Upper lobe of left lung (tissue), 6 donors: ENCODE results near the gene LRRC75B. TPM values are rescaled to one million over a fixed set of nuclear protein-coding genes. Genes with fewer than 3 reads are reported as not detected.

ENCODE experiments used
- ATAC-seq, 2 donors: fragments of 200-7000 bp; cut with Tn5 transposase; one replicate each; pipeline ENCODE4 v1.9.1; 2022; ENCODE audit warnings: mild to moderate bottlenecking in 2 of 2, moderate library complexity in 2 of 2; ENCODE audit not compliant: low FRiP score in 2 of 2
- DNase-seq, 2 donors: peaks; one replicate each; pipeline ENCODE4 v3.0.0-alpha.2; 2019 to 2020
- H3K27ac ChIP-seq, 4 donors: fragments of 200-600 bp; sonication (generic); one replicate each; pipeline ENCODE4 v1.5.1; 2016 to 2019
- H3K27me3 ChIP-seq, 4 donors: fragments of 200-600 bp; sonication (generic); one replicate each; pipeline ENCODE4 v1.5.1; 2017 to 2019
- H3K36me3 ChIP-seq, 4 donors: fragments of 200-600 bp; sonication (generic); one replicate each; pipeline ENCODE4 v1.5.1; 2016 to 2019
- H3K4me1 ChIP-seq, 4 donors: fragments of 200-600 bp; sonication (generic); one replicate each; pipeline ENCODE4 v1.5.1; 2018 to 2019
- H3K4me3 ChIP-seq, 4 donors: fragments of 200-600 bp; sonication (generic); one replicate each; pipeline ENCODE4 v1.5.1; 2017 to 2019; ENCODE audit warnings: mild to moderate bottlenecking in 2 of 4, moderate library complexity in 1 of 4
- H3K9me3 ChIP-seq, 4 donors: fragments of 200-600 bp; sonication (generic); one replicate each; pipeline ENCODE4 v1.5.1; 2018 to 2019
- EP300 ChIP-seq, 4 donors: sonication (generic); formaldehyde crosslinking; IDR thresholded peaks; one replicate each; pipeline ENCODE4 v1.5.1; 2017; ENCODE audit warnings: antibody characterized with exemption in 4 of 4, control low read depth in 2 of 4
- POLR2A ChIP-seq, 4 donors: fragments of 450-650 bp; IDR thresholded peaks; one replicate each; pipeline ENCODE4 v1.5.1; 2016 to 2017; ENCODE audit warnings: antibody characterized with exemption in 4 of 4, mild to moderate bottlenecking in 2 of 4
- POLR2AphosphoS5 ChIP-seq, 2 donors: sonication (generic); formaldehyde crosslinking; IDR thresholded peaks; one replicate each; pipeline ENCODE4 v1.5.1; 2017; ENCODE audit warnings: antibody characterized with exemption in 2 of 2
- WGBS, 2 donors: methylation state at CpG; one replicate each; pipeline ENCODE4 v1.1.5; 2017 to 2018; 5-methylcytosine and 5-hydroxymethylcytosine counted together
- total RNA-seq, 6 donors: library from RNA; depleted of rRNA in 4 of 6; stranded (reverse); fragments of >200 nt in 4 of 6; gene quantifications; one replicate each; pipeline versions ENCODE4 v1.1.0 to v1.2.1, GENCODE V29; 2016 to 2021
- TF ChIP-seq, protein P1 (sequence below), 6 experiments: fragments of 450-650 bp in 4 of 6; fragments of 200-600 bp in 2 of 6; sonication (generic) in 2 of 6; IDR thresholded peaks; one replicate each; pipeline ENCODE4 v1.5.1; 2016 to 2019; ENCODE audit warnings: antibody characterized with exemption in 6 of 6
- donor health status: DM: no; HTN: no; CAD: no; lungs with moderate emphysema.
- donor health status: DM: no; HTN: yes; CAD: no; lungs with severe emphysema.

Gene LRRC75B
- total RNA-seq, 6 donors from 2014 or later = 9.7 to 50.3 (median 13.2) TPM

DNA sequence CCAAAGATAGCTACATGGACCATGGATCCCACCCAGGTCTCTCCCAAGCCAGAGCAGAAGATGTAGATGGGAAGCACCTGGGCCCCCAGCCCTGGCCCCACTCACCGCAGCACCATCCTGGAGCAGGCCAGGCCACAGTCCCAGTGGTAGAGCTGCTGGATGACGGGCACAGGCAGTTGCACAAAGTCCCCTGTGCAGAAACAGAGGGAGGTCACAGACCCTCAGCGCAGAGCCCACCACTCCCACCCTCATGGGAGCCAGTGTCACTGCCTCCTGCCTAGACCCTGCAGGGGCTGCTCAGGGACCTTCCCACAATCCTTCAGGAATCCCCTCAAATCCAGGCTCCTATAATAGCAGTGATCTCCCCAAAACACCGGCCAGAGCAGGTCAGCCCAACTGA lies 44.1 kb downstream of the LRRC75B start:
- 94% methylated on average over 4 of the region's 4 CpGs; no CpG with 5 or more reads in 1 of the 2 donors for WGBS, 2 donors
- TF ChIP-seq POLR2AphosphoS5 (IDR thresholded peaks at IDR 0.05) (no peak), POLR2A (IDR thresholded peaks at IDR 0.05) (no peak), EP300 (IDR thresholded peaks at IDR 0.05) (no peak)
- TF ChIP-seq, protein P1, sequence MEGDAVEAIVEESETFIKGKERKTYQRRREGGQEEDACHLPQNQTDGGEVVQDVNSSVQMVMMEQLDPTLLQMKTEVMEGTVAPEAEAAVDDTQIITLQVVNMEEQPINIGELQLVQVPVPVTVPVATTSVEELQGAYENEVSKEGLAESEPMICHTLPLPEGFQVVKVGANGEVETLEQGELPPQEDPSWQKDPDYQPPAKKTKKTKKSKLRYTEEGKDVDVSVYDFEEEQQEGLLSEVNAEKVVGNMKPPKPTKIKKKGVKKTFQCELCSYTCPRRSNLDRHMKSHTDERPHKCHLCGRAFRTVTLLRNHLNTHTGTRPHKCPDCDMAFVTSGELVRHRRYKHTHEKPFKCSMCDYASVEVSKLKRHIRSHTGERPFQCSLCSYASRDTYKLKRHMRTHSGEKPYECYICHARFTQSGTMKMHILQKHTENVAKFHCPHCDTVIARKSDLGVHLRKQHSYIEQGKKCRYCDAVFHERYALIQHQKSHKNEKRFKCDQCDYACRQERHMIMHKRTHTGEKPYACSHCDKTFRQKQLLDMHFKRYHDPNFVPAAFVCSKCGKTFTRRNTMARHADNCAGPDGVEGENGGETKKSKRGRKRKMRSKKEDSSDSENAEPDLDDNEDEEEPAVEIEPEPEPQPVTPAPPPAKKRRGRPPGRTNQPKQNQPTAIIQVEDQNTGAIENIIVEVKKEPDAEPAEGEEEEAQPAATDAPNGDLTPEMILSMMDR (IDR thresholded peaks at IDR 0.05) = no peak
- no peaks in the 10 kb centered on the region for H3K9me3 ChIP-seq
- DNase-seq = peak in 1 of 2 donors; percentile 37
- H3K36me3 ChIP-seq = peaks cover 15 to 56% (median 38%) of the 10 kb centered on the region in 4 donors
- no peak overlapping the region for H3K4me3 ChIP-seq
- no peaks in the 10 kb centered on the region for H3K27me3 ChIP-seq
- no peak for ATAC-seq
- H3K4me1 ChIP-seq = peaks cover 17 to 62% (median 35%) of the 10 kb centered on the region in 4 donors
- H3K27ac ChIP-seq = no peak overlapping the region

DNA sequence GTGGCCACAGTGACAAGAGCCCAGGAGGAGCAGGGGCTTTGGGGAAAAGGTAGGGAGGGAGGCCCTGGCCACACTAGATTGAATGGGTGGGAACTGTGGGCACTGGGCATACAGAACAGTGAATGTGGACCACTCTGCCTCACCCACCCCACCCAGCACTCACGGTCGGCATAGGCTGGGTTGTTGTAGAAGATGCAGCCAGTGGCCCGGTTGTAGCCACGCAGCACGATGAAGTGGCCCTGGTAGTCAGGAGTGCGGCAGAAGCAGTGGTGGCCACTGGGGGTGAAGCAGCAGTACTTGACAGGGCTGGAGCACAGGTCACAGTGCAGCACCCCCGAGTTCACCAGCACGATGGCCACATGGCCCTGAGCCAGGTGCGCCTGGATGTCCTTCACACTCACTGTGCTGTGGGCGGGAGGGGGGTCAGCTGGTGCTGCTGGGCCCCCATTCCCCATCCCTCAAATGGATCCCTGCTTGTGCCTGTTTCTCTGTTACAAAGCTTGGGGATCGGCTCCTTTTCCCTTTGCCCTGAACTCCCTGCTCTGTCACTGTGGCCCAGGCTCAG lies 49.1 kb downstream of the LRRC75B start:
- Histone ChIP-seq H3K27ac (peak overlapping the region in 2 of 4 donors; percentile 46 to 68), H3K36me3 (peaks cover 41 to 91% (median 78%) of the 10 kb centered on the region in 4 donors), H3K4me3 (no peak overlapping the region), H3K4me1 (peaks cover 8 to 47% (median 24%) of the 10 kb centered on the region in 4 donors), H3K9me3 (no peaks in the 10 kb centered on the region), H3K27me3 (no peaks in the 10 kb centered on the region)
- ATAC-seq (peak in 1 of 2 donors; percentile 8), DNase-seq (peak in 1 of 2 donors; percentile 57)
- 90% methylated on average over 11 of the region's 11 CpGs; no CpG with 5 or more reads in 1 of the 2 donors for WGBS, 2 donors
- TF ChIP-seq POLR2AphosphoS5 (IDR thresholded peaks at IDR 0.05) (no peak), POLR2A (IDR thresholded peaks at IDR 0.05) (no peak), EP300 (IDR thresholded peaks at IDR 0.05) (no peak)
- TF ChIP-seq, protein P1 (IDR thresholded peaks at IDR 0.05) = no peak

DNA sequence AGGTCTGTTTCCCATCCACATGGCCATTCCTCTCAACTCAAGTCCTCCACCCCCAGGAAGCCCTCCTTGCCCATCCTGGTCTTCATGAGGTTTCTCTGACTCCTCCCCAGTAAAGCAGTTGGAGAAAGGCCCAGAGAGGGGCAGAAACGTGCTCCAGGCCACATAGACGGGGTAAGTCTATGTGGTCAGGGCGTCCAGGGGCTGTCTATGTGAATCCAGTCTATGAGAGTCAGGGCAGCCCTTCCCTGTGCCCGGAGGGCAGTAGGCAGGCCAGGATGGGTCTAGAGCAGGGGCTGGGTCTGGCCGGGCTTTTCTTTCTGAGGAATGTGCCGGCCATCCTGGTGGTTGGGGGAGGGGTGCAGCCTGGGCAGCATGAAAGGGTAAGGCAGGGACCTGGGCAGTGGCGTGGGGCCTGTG lies 49.7 kb downstream of the LRRC75B start:
- H3K4me3 ChIP-seq = no peak overlapping the region
- TF ChIP-seq POLR2AphosphoS5 (IDR thresholded peaks at IDR 0.05) = no peak
- TF ChIP-seq, protein P1 (IDR thresholded peaks at IDR 0.05) = no peak
- 71 to 94% methylated on average over 3 to 7 of the region's 7 CpGs for WGBS, 2 donors
- peak overlapping the region in 3 of 4 donors; percentile 44 to 68 (median 46) for H3K27ac ChIP-seq
- H3K36me3 ChIP-seq = peaks cover 41 to 96% (median 76%) of the 10 kb centered on the region in 4 donors
- DNase-seq = no peak
- no peaks in the 10 kb centered on the region for H3K27me3 ChIP-seq
- H3K4me1 ChIP-seq = peaks cover 8 to 47% (median 24%) of the 10 kb centered on the region in 4 donors
- peak in 1 of 2 donors; percentile 3 for ATAC-seq
- H3K9me3 ChIP-seq = no peaks in the 10 kb centered on the region

DNA sequence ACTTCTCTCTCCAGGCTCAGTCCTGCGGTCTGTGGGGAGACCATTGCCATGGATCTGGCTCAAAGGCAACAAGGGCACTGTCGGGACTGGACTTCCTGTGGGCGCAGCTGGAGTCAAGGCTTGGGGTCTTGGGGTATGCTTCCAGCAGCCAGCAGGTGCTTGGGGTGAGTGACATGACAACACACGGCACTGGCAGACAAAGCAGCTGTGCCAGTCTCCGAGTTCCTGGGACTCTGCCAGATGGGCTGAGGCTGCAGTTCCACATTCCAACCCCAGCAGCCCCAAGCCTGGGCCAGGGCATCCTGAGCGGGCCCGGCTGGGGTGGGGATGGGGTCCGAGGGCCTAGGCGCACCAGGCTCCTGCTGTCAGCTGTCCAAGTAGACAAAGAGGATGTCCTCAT lies 50.2 kb downstream of the LRRC75B start:
- TF ChIP-seq POLR2A (IDR thresholded peaks at IDR 0.05) (no peak), POLR2AphosphoS5 (IDR thresholded peaks at IDR 0.05) (no peak), EP300 (IDR thresholded peaks at IDR 0.05) (no peak)
- TF ChIP-seq, protein P1 (IDR thresholded peaks at IDR 0.05) = peak in 1 of 6 experiments; percentile 41
- H3K9me3 ChIP-seq = no peaks in the 10 kb centered on the region
- 47 to 87% methylated on average over 3 to 9 of the region's 9 CpGs for WGBS, 2 donors
- H3K27ac ChIP-seq = peak overlapping the region in 3 of 4 donors; percentile 44 to 68 (median 46)
- peak; percentile 59 to 74 for DNase-seq
- no peaks in the 10 kb centered on the region for H3K27me3 ChIP-seq
- peaks cover 8 to 47% (median 24%) of the 10 kb centered on the region in 4 donors for H3K4me1 ChIP-seq
- peaks cover 38 to 91% (median 71%) of the 10 kb centered on the region in 4 donors for H3K36me3 ChIP-seq
- H3K4me3 ChIP-seq = no peak overlapping the region
- ATAC-seq = peak in 1 of 2 donors; percentile 45
